ENCODE data around the gene TTLL12. TPM values are rescaled to one million over a fixed set of nuclear protein-coding genes. Genes with fewer than 3 reads are reported as not detected.

Gene TTLL12
- total RNA-seq (2014; rRNA removed; shearing (Covaris generic)) (129 and 147 TPM in 2 replicates), polyA plus RNA-seq (2016; fragmentation: Nextera tagmentation; extraction: Ambion mirVana) (43.9 and 46.7 TPM in 2 replicates)
- long read RNA-seq, transcript TTLL12-201 (14 exons, 3,385 nt): major isoform, 21 of 38 reads
- long read RNA-seq, partial matches to known transcripts: 8 of 38 reads
- long read RNA-seq, other reads (novel, unspliced or antisense): 9 of 38 reads

DNA sequence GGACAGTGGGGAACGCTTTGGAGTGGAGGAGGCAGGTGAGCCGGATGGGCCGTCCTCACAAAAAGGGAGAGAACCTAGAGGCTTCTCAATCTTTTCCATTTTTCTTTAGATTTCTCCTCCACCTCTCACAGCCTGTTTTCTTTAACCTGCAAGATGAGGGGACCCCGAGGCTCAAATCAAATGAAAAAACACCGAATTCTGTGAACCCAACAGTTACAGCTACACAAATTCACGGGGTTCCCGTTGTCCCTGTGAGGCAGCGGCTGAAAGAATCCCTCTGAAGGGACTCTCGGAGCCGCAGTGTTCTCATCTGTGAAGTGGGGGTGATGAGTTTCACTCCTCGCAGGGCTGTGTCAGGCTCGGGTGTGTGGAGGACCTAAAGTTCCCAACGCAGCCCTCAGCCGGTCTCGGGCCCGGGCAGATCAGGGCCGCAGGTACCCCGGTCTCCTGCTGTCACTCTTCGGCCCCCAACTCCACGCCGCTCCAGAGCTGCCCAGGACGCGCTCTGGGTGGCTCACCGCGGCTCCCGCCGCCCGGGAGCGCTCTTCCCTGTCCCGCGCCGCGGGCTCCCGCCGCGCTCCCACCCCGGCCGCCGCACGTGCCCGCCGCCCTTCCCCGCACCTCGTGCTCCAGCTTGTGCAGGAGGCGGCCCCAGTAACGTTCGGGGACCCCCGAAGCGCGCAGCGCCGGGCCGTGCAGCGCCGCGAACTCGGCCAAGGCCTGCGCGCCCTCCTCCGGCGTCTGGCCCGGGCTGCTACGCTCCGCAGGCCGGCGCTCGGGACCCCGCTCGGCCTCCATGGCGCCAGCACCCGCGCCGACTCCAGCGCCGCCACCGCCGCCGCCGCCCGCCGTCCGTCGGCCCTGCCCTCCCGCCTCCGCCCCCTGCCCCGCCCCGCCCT lies at the start of gene TTLL12:
Gene TTLL12 (minus strand): TSS at position 863 of the 899 bp plus-strand sequence. CDS start 65 bp downstream, at position 798.
- H3K27ac ChIP-seq (ENCODE audit: low read depth): peak within 1 kb of the TSS; percentile 92

DNA sequence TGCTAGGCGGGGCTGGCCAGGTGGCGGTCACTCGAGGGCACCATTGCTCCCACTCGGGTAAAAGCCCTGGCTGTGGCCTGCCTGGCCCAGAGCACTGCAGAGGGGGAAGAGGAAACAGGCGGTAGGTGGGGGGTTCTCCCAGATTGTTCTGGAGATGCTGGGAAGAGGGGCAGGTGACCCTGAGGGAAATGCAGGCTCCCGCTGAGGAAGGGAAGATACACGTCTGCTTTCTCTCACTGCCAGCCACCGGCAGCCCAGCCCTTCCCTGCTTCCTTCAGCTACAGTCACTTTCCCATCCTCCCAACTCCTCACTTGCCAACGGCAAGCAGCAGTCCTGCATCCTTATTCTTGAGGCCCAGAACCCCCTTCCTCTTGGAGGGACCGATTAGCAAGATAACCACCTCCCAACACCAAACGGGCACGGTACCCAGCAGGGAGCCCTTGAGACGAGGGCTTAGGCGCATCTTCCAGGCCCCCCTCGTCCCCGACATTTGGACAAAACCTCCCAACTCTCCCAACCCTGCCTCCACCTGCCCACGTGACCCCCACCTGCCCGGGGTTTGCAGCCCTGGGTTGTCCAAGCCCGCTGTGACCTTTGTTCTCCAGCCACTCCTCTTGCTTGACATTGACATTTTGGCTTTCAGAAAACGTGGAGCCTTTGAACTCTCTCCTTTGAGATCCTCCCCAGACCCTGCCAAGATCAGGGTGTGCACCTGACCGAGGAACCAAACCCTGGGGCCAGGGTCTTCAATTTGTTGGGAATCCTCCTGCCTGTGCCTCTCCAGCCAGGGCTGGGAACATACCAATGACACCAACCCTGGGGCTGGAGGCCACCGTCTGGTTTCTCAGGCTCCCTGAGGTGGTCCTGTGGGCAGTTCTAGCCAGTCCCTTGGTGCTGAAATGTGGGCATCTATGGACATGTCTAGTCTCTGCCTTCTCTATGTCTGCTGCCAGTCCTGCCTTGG lies 48.8 kb upstream of the TTLL12 start:
- H3K9me2 ChIP-seq (ENCODE audit: insufficient read depth): no peaks in the 10 kb centered on the region
- H3K79me2 ChIP-seq (replicated peaks; ENCODE audit: insufficient read depth): no peaks in the 10 kb centered on the region
- H3K4me2 ChIP-seq: no peak overlapping the region
- H2AFZ ChIP-seq: no peak overlapping the region
- no peaks in the 10 kb centered on the region for H3F3A ChIP-seq (replicated peaks; ENCODE audit: low read depth)
- H3K27me3 Mint-ChIP-seq (ENCODE audit: insufficient read depth, low read depth, poor library complexity): peaks cover 16% of the 10 kb centered on the region
- peaks cover 10% of the 10 kb centered on the region; the same call in 2 of the 3 replicates for H3K4me1 Mint-ChIP-seq
- no peak overlapping the region for H3K27ac ChIP-seq (ENCODE audit: low read depth)
- TF ChIP-seq STAT1 (IDR thresholded peaks at IDR 0.05; ENCODE audit: unreplicated experiment) (no peak), POLR2AphosphoS5 (IDR thresholded peaks at IDR 0.05; ENCODE audit: low read depth) (no peak), JUNB (IDR thresholded peaks at IDR 0.05; ENCODE audit: unreplicated experiment) (no peak), EZH2phosphoT487 (IDR thresholded peaks at IDR 0.05; ENCODE audit: unreplicated experiment) (no peak), ZNF331 (CRISPR knock-in tag; IDR thresholded peaks at IDR 0.05; ENCODE audit: low read depth) (no peak), ZNF114 (CRISPR knock-in tag; IDR thresholded peaks at IDR 0.05) (no peak), NANOG (IDR thresholded peaks at IDR 0.05; ENCODE audit: borderline replicate concordance) (no peak)
- TF ChIP-seq, protein P1, sequence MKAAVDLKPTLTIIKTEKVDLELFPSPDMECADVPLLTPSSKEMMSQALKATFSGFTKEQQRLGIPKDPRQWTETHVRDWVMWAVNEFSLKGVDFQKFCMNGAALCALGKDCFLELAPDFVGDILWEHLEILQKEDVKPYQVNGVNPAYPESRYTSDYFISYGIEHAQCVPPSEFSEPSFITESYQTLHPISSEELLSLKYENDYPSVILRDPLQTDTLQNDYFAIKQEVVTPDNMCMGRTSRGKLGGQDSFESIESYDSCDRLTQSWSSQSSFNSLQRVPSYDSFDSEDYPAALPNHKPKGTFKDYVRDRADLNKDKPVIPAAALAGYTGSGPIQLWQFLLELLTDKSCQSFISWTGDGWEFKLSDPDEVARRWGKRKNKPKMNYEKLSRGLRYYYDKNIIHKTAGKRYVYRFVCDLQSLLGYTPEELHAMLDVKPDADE (IDR thresholded peaks at IDR 0.05): no peak
- TF ChIP-seq, protein P2, sequence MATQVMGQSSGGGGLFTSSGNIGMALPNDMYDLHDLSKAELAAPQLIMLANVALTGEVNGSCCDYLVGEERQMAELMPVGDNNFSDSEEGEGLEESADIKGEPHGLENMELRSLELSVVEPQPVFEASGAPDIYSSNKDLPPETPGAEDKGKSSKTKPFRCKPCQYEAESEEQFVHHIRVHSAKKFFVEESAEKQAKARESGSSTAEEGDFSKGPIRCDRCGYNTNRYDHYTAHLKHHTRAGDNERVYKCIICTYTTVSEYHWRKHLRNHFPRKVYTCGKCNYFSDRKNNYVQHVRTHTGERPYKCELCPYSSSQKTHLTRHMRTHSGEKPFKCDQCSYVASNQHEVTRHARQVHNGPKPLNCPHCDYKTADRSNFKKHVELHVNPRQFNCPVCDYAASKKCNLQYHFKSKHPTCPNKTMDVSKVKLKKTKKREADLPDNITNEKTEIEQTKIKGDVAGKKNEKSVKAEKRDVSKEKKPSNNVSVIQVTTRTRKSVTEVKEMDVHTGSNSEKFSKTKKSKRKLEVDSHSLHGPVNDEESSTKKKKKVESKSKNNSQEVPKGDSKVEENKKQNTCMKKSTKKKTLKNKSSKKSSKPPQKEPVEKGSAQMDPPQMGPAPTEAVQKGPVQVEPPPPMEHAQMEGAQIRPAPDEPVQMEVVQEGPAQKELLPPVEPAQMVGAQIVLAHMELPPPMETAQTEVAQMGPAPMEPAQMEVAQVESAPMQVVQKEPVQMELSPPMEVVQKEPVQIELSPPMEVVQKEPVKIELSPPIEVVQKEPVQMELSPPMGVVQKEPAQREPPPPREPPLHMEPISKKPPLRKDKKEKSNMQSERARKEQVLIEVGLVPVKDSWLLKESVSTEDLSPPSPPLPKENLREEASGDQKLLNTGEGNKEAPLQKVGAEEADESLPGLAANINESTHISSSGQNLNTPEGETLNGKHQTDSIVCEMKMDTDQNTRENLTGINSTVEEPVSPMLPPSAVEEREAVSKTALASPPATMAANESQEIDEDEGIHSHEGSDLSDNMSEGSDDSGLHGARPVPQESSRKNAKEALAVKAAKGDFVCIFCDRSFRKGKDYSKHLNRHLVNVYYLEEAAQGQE (IDR thresholded peaks at IDR 0.05; ENCODE audit: unreplicated experiment): no peak
- TF ChIP-seq, protein P3, sequence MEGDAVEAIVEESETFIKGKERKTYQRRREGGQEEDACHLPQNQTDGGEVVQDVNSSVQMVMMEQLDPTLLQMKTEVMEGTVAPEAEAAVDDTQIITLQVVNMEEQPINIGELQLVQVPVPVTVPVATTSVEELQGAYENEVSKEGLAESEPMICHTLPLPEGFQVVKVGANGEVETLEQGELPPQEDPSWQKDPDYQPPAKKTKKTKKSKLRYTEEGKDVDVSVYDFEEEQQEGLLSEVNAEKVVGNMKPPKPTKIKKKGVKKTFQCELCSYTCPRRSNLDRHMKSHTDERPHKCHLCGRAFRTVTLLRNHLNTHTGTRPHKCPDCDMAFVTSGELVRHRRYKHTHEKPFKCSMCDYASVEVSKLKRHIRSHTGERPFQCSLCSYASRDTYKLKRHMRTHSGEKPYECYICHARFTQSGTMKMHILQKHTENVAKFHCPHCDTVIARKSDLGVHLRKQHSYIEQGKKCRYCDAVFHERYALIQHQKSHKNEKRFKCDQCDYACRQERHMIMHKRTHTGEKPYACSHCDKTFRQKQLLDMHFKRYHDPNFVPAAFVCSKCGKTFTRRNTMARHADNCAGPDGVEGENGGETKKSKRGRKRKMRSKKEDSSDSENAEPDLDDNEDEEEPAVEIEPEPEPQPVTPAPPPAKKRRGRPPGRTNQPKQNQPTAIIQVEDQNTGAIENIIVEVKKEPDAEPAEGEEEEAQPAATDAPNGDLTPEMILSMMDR (conservative IDR thresholded peaks at IDR 0.05; ENCODE audit: low read depth in 2 of 2): no peak
- ATAC-seq (no peak), DNase-seq (ENCODE audit: low spot score) (no peak)
- H3K9me3 Mint-ChIP-seq: no peaks in the 10 kb centered on the region
- H4K20me1 ChIP-seq (replicated peaks; ENCODE audit: insufficient read depth): no peaks in the 10 kb centered on the region
- no peak overlapping the region for H3K4me3 Mint-ChIP-seq
- no peaks in the 10 kb centered on the region for H3K27me3 ChIP-seq (ENCODE audit: insufficient read depth)
- H3K36me3 ChIP-seq (ENCODE audit: insufficient read depth): no peaks in the 10 kb centered on the region
- H3K36me3 Mint-ChIP-seq (ENCODE audit: low read depth): no peaks in the 10 kb centered on the region
- H3K27ac Mint-ChIP-seq: no peak overlapping the region
- H3K4me3 ChIP-seq: no peak overlapping the region
- no peaks in the 10 kb centered on the region for H3K4me1 ChIP-seq (ENCODE audit: insufficient read depth)

More for the DNA sequence above, at the start of gene TTLL12:
- Histone ChIP-seq H3K36me3 (ENCODE audit: insufficient read depth) (no peaks in the 10 kb centered on the region), H2AFZ (peak within 1 kb of the TSS; percentile 75; the same call in 1 of the 2 replicates), H3K79me2 (replicated peaks; ENCODE audit: insufficient read depth) (peaks cover 33% of the 10 kb centered on the region), H3K4me2 (peak within 1 kb of the TSS; percentile 100), H3F3A (replicated peaks; ENCODE audit: low read depth) (peaks cover 6% of the 10 kb centered on the region), H3K9me2 (ENCODE audit: insufficient read depth) (no peaks in the 10 kb centered on the region), H3K4me1 (ENCODE audit: insufficient read depth) (peaks cover 4% of the 10 kb centered on the region; the same call in 1 of the 2 replicates), H3K4me3 (peak within 1 kb of the TSS; percentile 93), H3K27me3 (ENCODE audit: insufficient read depth) (no peaks in the 10 kb centered on the region), H4K20me1 (replicated peaks; ENCODE audit: insufficient read depth) (peaks cover 12% of the 10 kb centered on the region; the same call in 1 of the 2 replicates)
- ATAC-seq: peak; percentile 40
- Mint-ChIP-seq H3K36me3 (ENCODE audit: low read depth) (peaks cover 13% of the 10 kb centered on the region), H3K4me1 (peaks cover 23% of the 10 kb centered on the region), H3K4me3 (peak within 1 kb of the TSS; percentile 80), H3K27me3 (ENCODE audit: insufficient read depth, low read depth, poor library complexity) (peaks cover 7% of the 10 kb centered on the region), H3K27ac (peak within 1 kb of the TSS; percentile 89), H3K9me3 (no peaks in the 10 kb centered on the region)
- no peak for TF ChIP-seq EZH2phosphoT487 (IDR thresholded peaks at IDR 0.05; ENCODE audit: unreplicated experiment)
- TF ChIP-seq CREB1 (CRISPR knock-in tag; IDR thresholded peaks at IDR 0.05; ENCODE audit: low read depth): no peak
- peak; percentile 57 for TF ChIP-seq POLR2AphosphoS5 (IDR thresholded peaks at IDR 0.05; ENCODE audit: low read depth)
- peak; percentile 70 for DNase-seq (ENCODE audit: low spot score)

All from GM23338 (cell line).